PC-9 (cell line): Measurements from ENCODE around the gene CAPN14. TPM values are rescaled to one million over a fixed set of nuclear protein-coding genes. Genes with fewer than 3 reads are reported as not detected.

ENCODE experiments used
- BruUV-seq: library from RNA; stranded (reverse); fragments of 400-500 nt; replicated peaks from 2 replicates; lab custom pipeline; 2021; lab: Mats Ljungman, UMichigan
- CTCF ChIA-PET: fragments of 300-600 bp; sonication (Branson Sonifier 250); formaldehyde crosslinking; loops from one replicate; lab custom pipeline; 2022; ENCODE audit warnings: antibody characterized with exemption; lab: Charles Lee
- POLR2A ChIA-PET: fragments of 300-600 bp; sonication (Branson Sonifier 250); formaldehyde crosslinking; loops from one replicate; lab custom pipeline; 2022; ENCODE audit warnings: antibody characterized with exemption; ENCODE audit not compliant: unreplicated experiment; lab: Charles Lee
- DNase-seq, 2 experiments: peaks; one replicate each; pipeline versions ENCODE4 v3.0.0 to v3.0.0-alpha.2; 2015 to 2022; ENCODE audit warnings: mixed read lengths in 1 of 2
- H2AFZ ChIP-seq: fragments of 200-600 bp; sonication (generic); 2 replicates; pipeline ENCODE4 v1.8.1; 2017; ENCODE audit warnings: antibody characterized with exemption
- H3F3A ChIP-seq: fragments of 200-600 bp; sonication (generic); 2 replicates; pipeline ENCODE4 v1.8.1; 2017; ENCODE audit warnings: antibody characterized with exemption, mild to moderate bottlenecking, low read depth; ENCODE audit not compliant: insufficient read depth
- H3K27ac ChIP-seq: fragments of 200-600 bp; sonication (generic); 2 replicates; pipeline ENCODE4 v1.6.1; 2016; ENCODE audit warnings: mixed run types
- H3K27me3 ChIP-seq: fragments of 200-600 bp; sonication (generic); 2 replicates; pipeline ENCODE4 v1.6.1; 2016; ENCODE audit warnings: low read depth, mixed run types; ENCODE audit not compliant: insufficient read depth
- H3K36me3 ChIP-seq: fragments of 200-600 bp; sonication (generic); 2 replicates; pipeline ENCODE4 v1.6.1; 2016; ENCODE audit warnings: low read depth, mixed run types
- H3K4me1 ChIP-seq: fragments of 200-600 bp; sonication (generic); replicated peaks from 2 replicates; pipeline ENCODE4 v1.6.1; 2016; ENCODE audit warnings: mixed run types; ENCODE audit not compliant: insufficient read depth
- H3K4me2 ChIP-seq: fragments of 200-600 bp; sonication (generic); 2 replicates; pipeline ENCODE4 v1.6.1; 2017; ENCODE audit warnings: mixed run types
- H3K4me3 ChIP-seq: fragments of 200-600 bp; sonication (generic); 2 replicates; pipeline ENCODE4 v1.6.1; 2016; ENCODE audit warnings: mixed run types
- H3K79me2 ChIP-seq: fragments of 200-600 bp; sonication (generic); 2 replicates; pipeline ENCODE4 v1.6.1; 2017; ENCODE audit warnings: low read depth, mixed run types
- H3K9me2 ChIP-seq: fragments of 200-600 bp; sonication (generic); 2 replicates; pipeline ENCODE4 v1.8.1; 2017; ENCODE audit warnings: mild to moderate bottlenecking; ENCODE audit not compliant: insufficient read depth
- H3K9me3 ChIP-seq: fragments of 200-600 bp; sonication (generic); 2 replicates; pipeline ENCODE4 v1.8.1; 2016; ENCODE audit warnings: low read depth; ENCODE audit not compliant: insufficient read depth
- H4K20me1 ChIP-seq: fragments of 200-600 bp; sonication (generic); 2 replicates; pipeline ENCODE4 v1.8.1; 2017; ENCODE audit not compliant: insufficient read depth
- CTCF ChIP-seq: fragments of 200-600 bp; sonication (generic); conservative IDR thresholded peaks from 2 replicates; pipeline ENCODE4 v1.6.1; 2017; ENCODE audit warnings: mixed run types, antibody characterized with exemption, mild to moderate bottlenecking, moderate library complexity
- EZH2 ChIP-seq: fragments of 200-600 bp; sonication (generic); IDR thresholded peaks from 2 replicates; pipeline ENCODE4 v1.8.0; 2017; ENCODE audit warnings: antibody characterized with exemption, low read depth
- intact Hi-C: fragments of 100-400 bp; cut with micrococcal nuclease; formaldehyde crosslinking; loops from one replicate; pipeline ENCODE4 v1.10.0; 2022; ENCODE audit not compliant: unreplicated experiment
- total RNA-seq: library from RNA; stranded (reverse); gene quantifications from 2 replicates; pipeline ENCODE4 v1.2.3, GENCODE V29; 2021

The CAPN14 gene
- total RNA-seq, 1 experiment from 2014 or later = 0.35 TPM

DNA sequence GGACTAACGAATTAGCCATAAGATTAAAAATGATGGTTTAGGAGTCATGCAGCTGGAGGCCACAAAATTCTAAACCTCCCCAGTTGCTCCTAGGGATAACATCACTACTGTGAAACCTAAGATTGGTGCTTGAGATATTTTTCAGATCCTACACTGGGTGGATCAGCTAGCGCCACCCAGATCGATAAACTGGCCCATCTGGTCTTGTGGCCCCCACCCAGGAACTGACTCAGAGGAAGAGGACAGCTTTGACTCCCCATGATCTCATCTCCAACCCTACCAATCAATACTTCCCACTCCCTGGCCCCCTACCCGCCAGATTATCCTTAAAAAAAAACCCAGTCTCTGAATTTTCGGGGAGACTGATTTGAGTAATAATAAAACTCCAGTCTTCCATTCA, 84.5 kb downstream of the CAPN14 start:
- Histone ChIP-seq H2AFZ (no peak overlapping the region), H3K27ac (peak overlapping the region; percentile 72), H3K4me1 (peaks cover 87% of the 10 kb centered on the region), H3K9me3 (no peaks in the 10 kb centered on the region), H3K4me3 (peak overlapping the region; percentile 27; the same call in 1 of the 2 replicates), H3F3A (peaks cover 42% of the 10 kb centered on the region), H3K36me3 (no peaks in the 10 kb centered on the region), H3K79me2 (peaks cover 95% of the 10 kb centered on the region), H3K9me2 (no peaks in the 10 kb centered on the region), H3K4me2 (peak overlapping the region; percentile 76), H3K27me3 (no peaks in the 10 kb centered on the region), H4K20me1 (no peaks in the 10 kb centered on the region)
- POLR2A ChIA-PET = interaction anchor here (0.7 kb wide), 1 partner anchor 329 kb away, joined by 4 read pairs; no protein-coding TSS in a partner anchor
- DNase-seq = peak in 1 of 2 experiments; percentile 86
- intact Hi-C loops = loop anchor here (10.0 kb wide), 1 partner anchor 258 kb away; no protein-coding TSS in a partner anchor
- TF ChIP-seq EZH2 (no peak), CTCF (no peak)
- CTCF ChIA-PET = no interaction called here
- no TSS peak for BruUV-seq

GRCh38 chr2:31131871-31132270, 85.4 kb downstream of the CAPN14 start:
- H3K9me2 ChIP-seq = no peaks in the 10 kb centered on the region
- intact Hi-C loops = loop anchor here (10.0 kb wide), 1 partner anchor 257 kb away; no protein-coding TSS in a partner anchor
- peak overlapping the region; percentile 72 for H3K27ac ChIP-seq
- H3K9me3 ChIP-seq = no peaks in the 10 kb centered on the region
- TF ChIP-seq EZH2 = no peak
- H3K36me3 ChIP-seq = no peaks in the 10 kb centered on the region
- no TSS peak for BruUV-seq
- ChIA-PET CTCF (no interaction called here), POLR2A (no interaction called here)
- H2AFZ ChIP-seq = no peak overlapping the region
- H3K4me3 ChIP-seq = no peak overlapping the region
- peaks cover 95% of the 10 kb centered on the region for H3K4me1 ChIP-seq
- H3K79me2 ChIP-seq = peaks cover 100% of the 10 kb centered on the region
- H3F3A ChIP-seq = peaks cover 50% of the 10 kb centered on the region
- H4K20me1 ChIP-seq = 0 out of 2 replicates have a peak, but pooled peaks cover 1% of the 10 kb centered on the region
- no peaks in the 10 kb centered on the region for H3K27me3 ChIP-seq
- no peak for DNase-seq
- H3K4me2 ChIP-seq = peak overlapping the region; percentile 76

GRCh38 chr2:31129375-31130171, 87.7 kb downstream of the CAPN14 start:
- Histone ChIP-seq H3K79me2 (peaks cover 98% of the 10 kb centered on the region), H3K27me3 (no peaks in the 10 kb centered on the region), H3K36me3 (no peaks in the 10 kb centered on the region; the same call in 1 of the 2 replicates), H3K27ac (no peak overlapping the region), H3K4me3 (no peak overlapping the region), H3K9me2 (no peaks in the 10 kb centered on the region), H3F3A (peaks cover 54% of the 10 kb centered on the region), H4K20me1 (peaks cover 3% of the 10 kb centered on the region; the same call in 1 of the 2 replicates), H3K4me2 (peak overlapping the region; percentile 17; the same call in 1 of the 2 replicates), H2AFZ (no peak overlapping the region), H3K9me3 (no peaks in the 10 kb centered on the region), H3K4me1 (peaks cover 91% of the 10 kb centered on the region)
- intact Hi-C loops = loop anchor here (10.0 kb wide), 1 partner anchor 255 kb away; no protein-coding TSS in a partner anchor
- no TSS peak for BruUV-seq
- TF ChIP-seq EZH2 = no peak
- no peak for TF ChIP-seq CTCF
- POLR2A ChIA-PET = no interaction called here
- DNase-seq = no peak
- CTCF ChIA-PET = no interaction called here
